Panc1 (cell line): ENCODE results near the gene OR1J4. TPM values are rescaled to one million over a fixed set of nuclear protein-coding genes. Genes with fewer than 3 reads are reported as not detected.

ENCODE experiments used
- ATAC-seq: fragments of 200-7000 bp; cut with Tn5 transposase; 2 replicates; pipeline ENCODE4 v1.9.1; 2020; ENCODE audit warnings: mild to moderate bottlenecking, moderate library complexity
- BruUV-seq: library from RNA; stranded (reverse); fragments of 400-500 nt; replicated peaks from 2 replicates; lab custom pipeline; 2021; lab: Mats Ljungman, UMichigan
- CTCF ChIA-PET: fragments of 300-600 bp; sonication (Branson Sonifier 250); formaldehyde crosslinking; loops from one replicate; lab custom pipeline; 2022; ENCODE audit warnings: antibody characterized with exemption; lab: Charles Lee
- POLR2A ChIA-PET: fragments of 300-600 bp; sonication (Branson Sonifier 250); formaldehyde crosslinking; loops from one replicate; lab custom pipeline; 2022; ENCODE audit warnings: antibody characterized with exemption; lab: Charles Lee
- DNase-seq: peaks from one replicate; pipeline ENCODE4 v3.0.0-alpha.2; 2010; ENCODE audit warnings: low read depth, low spot score
- H3K27ac ChIP-seq: 2 replicates; pipeline ENCODE4 v1.5.1; 2011; ENCODE audit warnings: mild to moderate bottlenecking, low read length, inconsistent platforms
- H3K27me3 ChIP-seq: fragments of 200-500 bp; sonication (Bioruptor generic); 2 replicates; pipeline ENCODE4 v1.6.0; 2014; ENCODE audit warnings: low read length, inconsistent platforms; ENCODE audit not compliant: control insufficient read depth, insufficient read depth
- H3K36me3 ChIP-seq: fragments of 200-500 bp; sonication (Bioruptor generic); 2 replicates; pipeline ENCODE4 v1.5.1; 2014; ENCODE audit warnings: inconsistent platforms, mild to moderate bottlenecking, low read length, moderate library complexity; ENCODE audit not compliant: control insufficient read depth, insufficient read depth
- H3K4me1 ChIP-seq: 2 replicates; pipeline ENCODE4 v1.5.1; 2011; ENCODE audit warnings: inconsistent platforms, mild to moderate bottlenecking, low read length, moderate library complexity; ENCODE audit not compliant: control insufficient read depth, insufficient read depth
- H3K4me3 ChIP-seq, 2 experiments: 2 replicates each; pipeline ENCODE4 v1.5.1; 2011 to 2012; ENCODE audit warnings: low read depth in 2 of 2, low read length in 2 of 2, mild to moderate bottlenecking in 2 of 2, inconsistent platforms in 1 of 2, moderate library complexity in 1 of 2
- H3K9me3 ChIP-seq: fragments of 200-500 bp; sonication (Bioruptor generic); 2 replicates; pipeline ENCODE4 v1.5.1; 2014; ENCODE audit warnings: low read depth, mild to moderate bottlenecking, inconsistent platforms, low read length, moderate library complexity; ENCODE audit not compliant: control insufficient read depth, insufficient read depth
- SIN3A ChIP-seq: IDR thresholded peaks from 2 replicates; pipeline ENCODE4 v1.6.1; 2012; ENCODE audit warnings: low read depth, mild to moderate bottlenecking, low read length, moderate library complexity, borderline replicate concordance; ENCODE audit not compliant: insufficient read depth
- TCF7L2 ChIP-seq: IDR thresholded peaks from 2 replicates; pipeline ENCODE4 v1.6.1; 2011; ENCODE audit warnings: mild to moderate bottlenecking, low read depth, low read length, inconsistent platforms
- in situ Hi-C: cut with HindIII; loops from 2 replicates; pipeline ENCODE4 v1.10.0; 2016; ENCODE audit warnings: low sequenced_read_pairs, low pct_unique_long_range_greater_than_20kb
- intact Hi-C: fragments of 100-400 bp; cut with micrococcal nuclease; formaldehyde crosslinking; loops from one replicate; pipeline ENCODE4 v1.10.0; 2022; ENCODE audit not compliant: unreplicated experiment
- total RNA-seq: library from RNA; stranded (reverse); gene quantifications from one replicate; pipeline ENCODE4 v1.2.1, GENCODE V29; 2021; ENCODE audit not compliant: unreplicated experiment
- TF ChIP-seq, protein P1 (sequence below): fragments of 450-650 bp; IDR thresholded peaks from 2 replicates; pipeline ENCODE4 v1.5.1; 2017; ENCODE audit warnings: mild to moderate bottlenecking
- TF ChIP-seq, protein P2 (sequence below), 2 experiments: IDR thresholded peaks; 2 replicates each; pipeline ENCODE4 v1.6.1; 2011 to 2012; ENCODE audit warnings: low read depth in 2 of 2, control low read depth in 1 of 2, low read length in 1 of 2, mild to moderate bottlenecking in 1 of 2, moderate library complexity in 1 of 2; ENCODE audit not compliant: insufficient read depth in 1 of 2

OR1J4 gene
- total RNA-seq, 1 experiment from 2014 or later, result not detected

DNA sequence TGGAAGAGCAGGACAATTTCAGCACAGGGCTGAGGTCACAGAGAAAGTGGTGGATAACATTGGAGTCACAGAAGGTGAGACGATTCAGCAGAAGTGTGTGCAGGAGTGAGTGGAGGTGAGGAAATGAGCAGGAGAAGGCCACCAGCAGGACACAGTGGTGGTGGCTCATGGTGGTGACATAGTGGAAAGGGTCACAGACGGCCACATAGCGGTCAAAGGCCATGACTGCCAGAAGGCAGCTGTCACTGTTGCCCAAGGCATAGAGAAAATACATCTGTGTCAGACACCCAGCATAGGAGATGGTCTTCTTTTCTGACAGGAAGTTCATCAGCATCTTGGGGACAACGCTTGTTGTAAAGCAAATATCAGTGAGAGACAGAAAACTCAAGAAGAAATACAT, 49.0 kb downstream of the OR1J4 start:
- Histone ChIP-seq H3K27ac (no peak overlapping the region), H3K27me3 (no peaks in the 10 kb centered on the region), H3K36me3 (no peaks in the 10 kb centered on the region), H3K4me1 (no peaks in the 10 kb centered on the region), H3K4me3 (no peak overlapping the region), H3K9me3 (no peaks in the 10 kb centered on the region)
- DNase-seq (no peak), ATAC-seq (no peak)
- intact Hi-C loops, result no loop called here
- no TSS peak for BruUV-seq
- ChIA-PET CTCF (no interaction called here), POLR2A (no interaction called here)
- in situ Hi-C loops, result no loop called here
- TF ChIP-seq, protein P1, sequence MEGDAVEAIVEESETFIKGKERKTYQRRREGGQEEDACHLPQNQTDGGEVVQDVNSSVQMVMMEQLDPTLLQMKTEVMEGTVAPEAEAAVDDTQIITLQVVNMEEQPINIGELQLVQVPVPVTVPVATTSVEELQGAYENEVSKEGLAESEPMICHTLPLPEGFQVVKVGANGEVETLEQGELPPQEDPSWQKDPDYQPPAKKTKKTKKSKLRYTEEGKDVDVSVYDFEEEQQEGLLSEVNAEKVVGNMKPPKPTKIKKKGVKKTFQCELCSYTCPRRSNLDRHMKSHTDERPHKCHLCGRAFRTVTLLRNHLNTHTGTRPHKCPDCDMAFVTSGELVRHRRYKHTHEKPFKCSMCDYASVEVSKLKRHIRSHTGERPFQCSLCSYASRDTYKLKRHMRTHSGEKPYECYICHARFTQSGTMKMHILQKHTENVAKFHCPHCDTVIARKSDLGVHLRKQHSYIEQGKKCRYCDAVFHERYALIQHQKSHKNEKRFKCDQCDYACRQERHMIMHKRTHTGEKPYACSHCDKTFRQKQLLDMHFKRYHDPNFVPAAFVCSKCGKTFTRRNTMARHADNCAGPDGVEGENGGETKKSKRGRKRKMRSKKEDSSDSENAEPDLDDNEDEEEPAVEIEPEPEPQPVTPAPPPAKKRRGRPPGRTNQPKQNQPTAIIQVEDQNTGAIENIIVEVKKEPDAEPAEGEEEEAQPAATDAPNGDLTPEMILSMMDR, result no peak
- TF ChIP-seq, protein P2, sequence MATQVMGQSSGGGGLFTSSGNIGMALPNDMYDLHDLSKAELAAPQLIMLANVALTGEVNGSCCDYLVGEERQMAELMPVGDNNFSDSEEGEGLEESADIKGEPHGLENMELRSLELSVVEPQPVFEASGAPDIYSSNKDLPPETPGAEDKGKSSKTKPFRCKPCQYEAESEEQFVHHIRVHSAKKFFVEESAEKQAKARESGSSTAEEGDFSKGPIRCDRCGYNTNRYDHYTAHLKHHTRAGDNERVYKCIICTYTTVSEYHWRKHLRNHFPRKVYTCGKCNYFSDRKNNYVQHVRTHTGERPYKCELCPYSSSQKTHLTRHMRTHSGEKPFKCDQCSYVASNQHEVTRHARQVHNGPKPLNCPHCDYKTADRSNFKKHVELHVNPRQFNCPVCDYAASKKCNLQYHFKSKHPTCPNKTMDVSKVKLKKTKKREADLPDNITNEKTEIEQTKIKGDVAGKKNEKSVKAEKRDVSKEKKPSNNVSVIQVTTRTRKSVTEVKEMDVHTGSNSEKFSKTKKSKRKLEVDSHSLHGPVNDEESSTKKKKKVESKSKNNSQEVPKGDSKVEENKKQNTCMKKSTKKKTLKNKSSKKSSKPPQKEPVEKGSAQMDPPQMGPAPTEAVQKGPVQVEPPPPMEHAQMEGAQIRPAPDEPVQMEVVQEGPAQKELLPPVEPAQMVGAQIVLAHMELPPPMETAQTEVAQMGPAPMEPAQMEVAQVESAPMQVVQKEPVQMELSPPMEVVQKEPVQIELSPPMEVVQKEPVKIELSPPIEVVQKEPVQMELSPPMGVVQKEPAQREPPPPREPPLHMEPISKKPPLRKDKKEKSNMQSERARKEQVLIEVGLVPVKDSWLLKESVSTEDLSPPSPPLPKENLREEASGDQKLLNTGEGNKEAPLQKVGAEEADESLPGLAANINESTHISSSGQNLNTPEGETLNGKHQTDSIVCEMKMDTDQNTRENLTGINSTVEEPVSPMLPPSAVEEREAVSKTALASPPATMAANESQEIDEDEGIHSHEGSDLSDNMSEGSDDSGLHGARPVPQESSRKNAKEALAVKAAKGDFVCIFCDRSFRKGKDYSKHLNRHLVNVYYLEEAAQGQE (IDR thresholded peaks at IDR 0.05; ENCODE audit: insufficient read depth in 1 of 2, low read depth in 2 of 2, low read length in 1 of 2), result no peak
- TF ChIP-seq SIN3A (no peak), TCF7L2 (no peak)

Other genes with a start within 250 kb of the OR1J4 start
- 61.2 TPM for gene PTGS1, start 148.1 kb upstream of the OR1J4 start, total RNA-seq
- gene OR1J1, start 41.2 kb upstream of the OR1J4 start, total RNA-seq, result not detected
- not detected for gene OR1J2, start 8.3 kb upstream of the OR1J4 start, total RNA-seq
- gene OR1N1, start 8.2 kb downstream of the OR1J4 start, total RNA-seq, result not detected
- not detected for gene OR1N2, start 34.0 kb downstream of the OR1J4 start, total RNA-seq
- gene OR1L8, start 64.2 kb downstream of the OR1J4 start, total RNA-seq, result not detected
- gene OR1Q1, start 95.6 kb downstream of the OR1J4 start, total RNA-seq, result not detected
- gene OR1B1, start 138.5 kb downstream of the OR1J4 start, total RNA-seq, result not detected
- not detected for gene OR1L1, start 142.6 kb downstream of the OR1J4 start, total RNA-seq
- not detected for gene OR1L3, start 156.0 kb downstream of the OR1J4 start, total RNA-seq
- not detected for gene OR1L4, start 204.8 kb downstream of the OR1J4 start, total RNA-seq
- not detected for gene OR1L6, start 223.2 kb downstream of the OR1J4 start, total RNA-seq